T1000 (cell line): ENCODE data around the gene HCLS1.
"Not testable (repeated sequence)": the region's sequence is repeated elsewhere in the genome, so short reads cannot be mapped to it uniquely, and the experiment has no call there.

Experiments
- DNase-seq: peaks from one replicate; lab custom pipeline; 2025; ENCODE audit warnings: mixed read lengths; lab: John Stamatoyannopoulos, UW

Gene HCLS1

DNA sequence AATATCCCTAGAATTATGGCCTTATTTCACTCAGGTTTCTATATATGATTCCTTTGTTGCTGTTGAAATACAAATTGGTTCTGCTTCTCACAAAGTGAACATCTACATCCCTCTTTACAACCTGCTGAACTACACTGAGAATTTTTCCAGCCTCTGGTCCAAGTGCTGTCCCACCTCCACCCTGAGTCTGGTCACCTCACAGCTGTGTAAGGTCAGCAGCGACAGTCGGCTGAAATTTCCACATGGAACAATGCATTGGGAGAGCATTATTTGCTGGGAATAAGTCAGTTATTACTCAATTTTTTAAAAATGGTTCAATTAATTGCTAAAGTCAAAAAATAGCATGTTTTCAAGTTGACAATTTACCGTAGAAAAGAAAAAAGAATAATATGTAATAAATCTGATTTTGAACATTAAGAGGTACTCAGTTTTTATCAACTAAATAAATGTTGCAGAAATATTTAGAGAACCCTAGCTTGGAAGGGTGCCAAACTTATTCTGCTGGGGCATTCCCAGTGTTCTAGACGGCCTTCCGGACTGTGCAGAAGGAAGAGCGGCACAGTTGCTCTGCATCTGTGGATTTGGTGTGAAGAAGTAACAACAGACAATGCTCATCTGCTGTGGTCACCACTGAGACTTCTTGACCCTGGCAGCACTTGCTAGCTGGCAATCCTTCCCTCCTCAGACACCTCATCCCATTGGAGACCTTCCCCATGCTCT, 1.8 kb downstream of the HCLS1 start:
- DNase-seq = no peak

DNA sequence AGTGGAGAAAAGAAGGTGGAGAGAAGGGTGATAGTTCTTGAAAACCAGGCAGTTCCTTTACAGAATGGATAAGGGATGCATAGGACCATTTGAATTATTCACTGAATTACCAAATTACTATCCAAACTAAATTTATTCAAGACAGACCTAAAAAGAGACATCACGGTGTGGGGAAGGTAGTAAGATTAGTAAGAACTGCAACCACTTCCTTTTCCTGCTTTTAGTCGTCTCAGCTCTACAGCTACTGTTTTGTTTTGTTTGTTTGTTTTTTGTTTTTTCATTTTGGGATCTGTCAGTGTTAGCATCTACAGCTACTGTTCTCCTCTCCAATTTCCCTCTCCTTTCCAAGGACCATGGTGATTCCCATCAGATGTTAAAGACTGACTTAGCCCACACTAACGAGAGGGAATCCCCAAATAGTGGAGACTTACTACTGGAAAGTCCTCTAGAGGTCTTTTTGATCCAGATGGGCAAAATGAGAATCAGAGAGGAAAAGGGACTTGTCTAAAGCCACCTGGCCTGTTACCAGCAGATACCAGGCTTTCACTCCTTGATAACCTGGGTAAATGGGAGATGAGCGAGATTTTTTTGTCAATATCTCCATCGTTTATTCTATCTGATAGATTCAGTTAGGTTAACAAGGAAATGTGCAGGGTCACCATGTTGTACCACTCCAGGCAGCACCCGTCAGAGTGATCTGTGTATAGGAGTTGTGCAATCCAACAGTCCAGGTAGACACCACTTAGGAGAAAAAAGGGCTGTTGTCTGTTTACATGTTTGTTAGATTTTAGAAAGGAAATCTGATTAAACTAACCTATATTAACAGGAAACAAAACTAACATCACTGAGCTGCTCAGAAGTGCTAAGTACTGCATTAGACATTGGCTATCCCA, 6.0 kb downstream of the HCLS1 start:
- no peak for DNase-seq

- DNase-seq = no peak
These were observed 9.0 kb downstream of the HCLS1 start for GRCh38 chr3:121651684-121652083.

- no peak for DNase-seq
These were observed 11.1 kb downstream of the HCLS1 start for GRCh38 chr3:121649645-121650044.

DNA sequence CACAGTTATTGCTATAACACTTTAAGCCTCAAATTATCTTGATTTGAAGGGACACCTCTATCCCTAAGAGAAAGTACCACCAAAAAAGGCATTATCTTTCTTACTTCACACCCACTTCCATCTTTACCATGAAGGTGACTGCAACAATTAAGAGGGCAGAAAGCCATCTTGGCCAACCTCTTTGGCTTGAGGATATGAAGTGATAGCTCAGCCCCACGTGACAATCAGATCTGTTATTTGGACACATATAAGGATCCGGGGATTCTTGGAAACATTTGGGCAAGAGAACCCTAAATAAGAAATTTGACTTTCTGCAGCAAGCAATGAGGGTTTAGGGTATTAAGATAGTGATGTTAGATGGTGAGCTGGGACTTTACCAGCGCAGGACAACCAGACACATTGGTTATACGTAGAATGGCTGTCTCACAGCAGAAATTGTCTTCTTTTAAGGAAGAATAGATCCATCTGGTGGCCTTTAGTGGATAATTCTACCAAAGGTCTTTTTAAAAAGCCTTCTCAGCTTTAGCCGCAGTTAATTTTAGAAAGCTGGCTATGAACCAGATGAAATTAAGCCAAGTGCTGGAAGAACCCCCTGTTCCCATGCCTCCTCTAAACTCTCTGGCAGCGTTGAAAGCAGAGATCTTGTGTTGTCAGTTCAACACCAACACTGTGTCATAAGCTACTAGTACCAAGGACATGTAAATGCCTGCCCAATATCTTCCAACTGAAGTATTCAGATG, 12.3 kb downstream of the HCLS1 start:
- DNase-seq = no peak

GRCh38 chr3:121645054-121645453, 15.6 kb downstream of the HCLS1 start:
- no peak for DNase-seq

DNA sequence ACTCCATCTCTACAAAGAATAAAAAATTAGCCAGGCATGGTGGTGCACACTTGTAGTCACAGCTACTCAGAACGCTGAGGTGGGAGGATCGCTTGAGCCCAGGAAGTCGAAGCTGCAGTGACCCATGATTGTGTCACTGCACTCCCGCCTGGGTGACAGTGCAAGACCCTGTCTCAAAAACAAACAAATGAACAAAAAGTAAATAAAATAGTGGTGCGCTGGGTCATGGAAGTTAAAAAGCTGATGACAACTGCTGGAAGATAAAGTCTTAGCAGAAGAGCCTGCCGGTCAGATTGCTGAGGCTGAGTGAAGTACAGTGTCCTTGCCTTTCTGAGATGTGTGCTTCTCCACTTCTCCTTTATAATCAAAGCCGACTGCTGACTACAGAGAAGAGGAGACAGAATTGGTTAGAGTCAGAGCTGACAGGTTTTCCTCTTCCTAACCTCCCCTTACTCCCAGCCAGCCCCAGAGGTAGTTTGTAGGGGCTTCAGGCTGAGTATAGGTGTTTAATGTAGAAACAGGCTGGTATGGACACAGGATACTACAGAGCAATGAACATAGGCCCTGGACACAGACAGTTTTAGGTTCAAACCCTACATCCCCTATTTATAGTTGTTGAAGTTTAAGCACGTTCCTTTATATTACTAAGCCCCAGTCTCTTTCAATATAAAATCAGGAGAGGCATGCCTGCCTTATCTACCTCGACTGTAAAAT, 17.9 kb downstream of the HCLS1 start:
- no peak for DNase-seq

DNA sequence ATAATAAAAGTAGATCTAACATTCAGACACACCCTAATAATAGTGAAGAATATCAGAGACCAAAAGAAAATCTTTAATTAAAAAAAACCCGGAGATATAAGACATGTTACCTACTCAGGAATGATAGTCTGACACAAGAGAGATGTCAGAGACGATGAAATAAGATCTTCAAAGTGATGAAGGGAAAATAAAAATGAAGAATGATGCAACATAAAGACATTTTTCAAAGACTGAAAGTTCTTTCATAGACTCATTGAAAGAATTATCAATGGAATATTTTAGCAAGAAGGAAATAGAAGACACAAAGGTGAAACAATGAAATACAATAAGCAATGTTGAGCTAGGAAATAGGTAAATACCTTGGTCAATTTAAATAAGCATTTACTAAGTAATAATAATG, 19.6 kb downstream of the HCLS1 start:
- DNase-seq = no peak

GRCh38 chr3:121637922-121638321, 22.8 kb downstream of the HCLS1 start:
- no peak for DNase-seq

DNA sequence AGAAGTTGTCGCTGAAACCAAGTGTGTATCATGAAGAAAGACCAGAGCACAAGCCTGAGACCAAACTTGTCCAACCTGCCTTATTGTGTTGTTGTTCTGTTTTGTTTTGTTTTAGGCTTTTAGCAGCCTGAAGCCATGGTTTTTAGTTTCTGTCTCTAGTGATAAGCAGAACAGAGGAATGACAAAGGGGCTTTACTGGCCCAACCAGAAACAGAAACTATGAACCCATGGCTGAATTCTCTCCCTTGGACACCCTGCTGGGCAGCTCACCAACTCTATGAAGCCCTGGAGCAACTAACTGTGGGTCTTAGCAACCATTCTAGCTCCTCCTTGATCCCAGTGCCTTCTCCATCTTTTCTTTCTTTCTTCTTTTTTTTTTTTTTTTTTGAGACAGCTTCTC, 30.3 kb downstream of the HCLS1 start:
- DNase-seq = no peak

- no peak for DNase-seq
These were observed 31.1 kb downstream of the HCLS1 start for GRCh38 chr3:121629601-121630000.

DNA sequence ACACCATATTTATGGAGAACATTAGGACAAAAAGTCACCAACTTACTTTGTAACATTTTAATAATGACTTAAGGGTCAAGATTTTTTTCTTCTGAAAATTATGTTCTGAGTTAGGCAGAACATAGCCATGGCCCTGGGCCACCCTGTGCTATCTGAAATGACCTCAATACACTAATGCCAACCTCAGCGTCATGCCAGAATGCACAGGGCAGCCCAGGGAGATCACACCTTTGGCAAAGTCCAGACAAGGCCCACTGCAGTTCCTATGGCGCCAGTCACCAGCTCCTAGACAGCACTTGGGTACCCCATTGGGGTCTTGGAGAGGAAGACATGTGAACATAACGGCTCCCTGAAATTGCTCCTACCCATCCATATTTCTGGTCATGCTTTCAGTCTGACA, 33.1 kb downstream of the HCLS1 start:
- no peak for DNase-seq

GRCh38 chr3:121627211-121627610, 33.5 kb downstream of the HCLS1 start:
- DNase-seq = no peak

DNA sequence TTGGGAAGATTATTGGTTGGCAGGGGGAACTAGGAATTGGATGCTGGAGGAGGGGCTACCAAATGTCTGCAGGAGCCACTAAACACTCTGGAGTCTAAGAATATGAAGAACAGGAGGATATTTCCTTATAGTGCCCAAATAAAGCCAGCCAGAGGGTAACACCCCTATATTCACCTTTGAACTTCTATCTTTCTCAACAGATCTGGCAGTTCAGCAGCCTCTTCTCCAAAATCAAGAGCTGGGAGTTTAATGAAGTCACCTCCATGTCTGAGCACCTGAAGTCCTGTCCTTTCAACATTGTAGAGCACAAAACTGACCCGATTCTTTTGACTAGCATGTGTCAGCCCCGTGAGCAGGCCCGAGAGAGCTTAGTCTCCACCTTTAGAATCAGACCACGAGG, 34.2 kb downstream of the HCLS1 start:
- no peak for DNase-seq

GRCh38 chr3:121624147-121624899, 36.4 kb downstream of the HCLS1 start:
- no peak for DNase-seq

DNA sequence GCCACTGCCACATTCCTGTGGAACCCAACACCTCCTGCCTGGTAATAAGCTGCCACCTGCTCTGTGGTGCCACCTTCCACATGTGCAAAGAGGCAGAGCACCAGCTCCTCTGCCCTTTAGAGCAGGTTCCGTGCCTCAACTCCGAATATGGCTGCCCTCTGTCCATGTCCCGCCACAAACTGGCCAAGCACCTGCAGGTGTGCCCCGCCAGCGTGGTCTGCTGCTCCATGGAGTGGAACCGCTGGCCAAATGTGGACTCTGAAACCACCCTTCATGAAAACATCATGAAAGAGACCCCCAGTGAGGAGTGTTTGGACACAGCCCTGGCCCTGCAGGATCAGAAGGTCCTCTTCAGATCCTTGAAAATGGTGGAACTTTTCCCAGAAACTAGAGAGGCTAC, 39.2 kb downstream of the HCLS1 start:
- DNase-seq = no peak

GRCh38 chr3:121619691-121620090, 41.0 kb downstream of the HCLS1 start:
- no peak for DNase-seq

GRCh38 chr3:121606106-121606505, 54.6 kb downstream of the HCLS1 start:
- DNase-seq = no peak

DNA sequence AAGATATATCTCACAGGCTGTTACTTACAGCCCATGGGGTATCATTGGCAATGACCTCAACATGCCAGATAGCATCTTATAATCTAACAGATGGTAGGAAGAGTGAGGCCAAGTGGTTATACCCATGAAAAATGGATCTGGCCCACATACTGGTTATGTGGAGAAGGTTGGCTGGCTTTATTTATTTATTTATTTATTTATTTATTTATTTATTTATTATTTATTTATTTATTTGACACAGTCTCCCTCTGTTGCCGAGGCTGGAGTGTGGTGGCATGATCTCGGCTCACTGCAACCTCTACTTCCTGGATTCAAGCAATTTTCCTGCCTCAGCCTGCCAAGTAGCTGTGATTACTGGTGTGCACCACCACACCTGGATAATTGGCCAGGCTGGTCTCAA, 55.9 kb downstream of the HCLS1 start:
- DNase-seq = no peak

GRCh38 chr3:121601212-121601812, 59.4 kb downstream of the HCLS1 start:
- no peak for DNase-seq

GRCh38 chr3:121599900-121600299, 60.8 kb downstream of the HCLS1 start:
- not testable (repeated sequence) for DNase-seq
